IPS-18a (cell line): ENCODE results near the gene EXOC3L1.
A peak's percentile ranks its signal among the peaks of the same experiment; 100 is the strongest.

Source experiments
- H3K27ac ChIP-seq: one replicate; pipeline ENCODE4 v1.5.1; 2013; ENCODE audit warnings: low read length
- H3K27me3 ChIP-seq: one replicate; pipeline ENCODE4 v1.6.1; 2013; ENCODE audit warnings: mild to moderate bottlenecking, low read length; ENCODE audit not compliant: control insufficient read depth, insufficient read depth
- H3K36me3 ChIP-seq: one replicate; pipeline ENCODE4 v1.6.1; 2013; ENCODE audit warnings: low read depth, low read length; ENCODE audit not compliant: control insufficient read depth
- H3K4me1 ChIP-seq: one replicate; pipeline ENCODE4 v1.6.1; 2013; ENCODE audit warnings: low read depth, low read length; ENCODE audit not compliant: control insufficient read depth
- H3K4me3 ChIP-seq: one replicate; pipeline ENCODE4 v1.5.1; 2013; ENCODE audit warnings: low read length
- H3K9ac ChIP-seq: one replicate; pipeline ENCODE4 v1.6.1; 2013; ENCODE audit warnings: mild to moderate bottlenecking, low read length, moderate library complexity
- H3K9me3 ChIP-seq: one replicate; pipeline ENCODE4 v1.6.1; 2013; ENCODE audit warnings: low read depth, low read length; ENCODE audit not compliant: control insufficient read depth

The EXOC3L1 gene

GRCh38 chr16:67184453-67184994 is 5.4 kb downstream of the EXOC3L1 start:
- H3K9ac ChIP-seq, result no peak overlapping the region
- H3K27me3 ChIP-seq, result peaks cover 31% of the 10 kb centered on the region
- peaks cover 3% of the 10 kb centered on the region for H3K4me1 ChIP-seq
- H3K4me3 ChIP-seq, result peak overlapping the region; percentile 71
- H3K27ac ChIP-seq, result no peak overlapping the region
- no peaks in the 10 kb centered on the region for H3K36me3 ChIP-seq
- H3K9me3 ChIP-seq, result no peaks in the 10 kb centered on the region

GRCh38 chr16:67183627-67184452 is 6.1 kb downstream of the EXOC3L1 start, which contains the start of gene MATCAP1:
Gene MATCAP1 (minus strand): TSS chr16:67183963. CDS start chr16:67180610, 3,353 bp downstream.
- Histone ChIP-seq H3K9me3 (no peaks in the 10 kb centered on the region), H3K27me3 (peaks cover 38% of the 10 kb centered on the region), H3K9ac (peak within 1 kb of the TSS; percentile 83), H3K4me3 (peak within 1 kb of the TSS; percentile 71), H3K36me3 (no peaks in the 10 kb centered on the region), H3K27ac (peak within 1 kb of the TSS; percentile 78), H3K4me1 (peaks cover 3% of the 10 kb centered on the region)

- H3K27me3 ChIP-seq, result peaks cover 42% of the 10 kb centered on the region
- H3K4me1 ChIP-seq, result peaks cover 3% of the 10 kb centered on the region
- peak overlapping the region; percentile 71 for H3K4me3 ChIP-seq
- no peak overlapping the region for H3K27ac ChIP-seq
- H3K36me3 ChIP-seq, result no peaks in the 10 kb centered on the region
- H3K9ac ChIP-seq, result peak overlapping the region; percentile 83
- no peaks in the 10 kb centered on the region for H3K9me3 ChIP-seq
These were observed 6.7 kb downstream of the EXOC3L1 start for GRCh38 chr16:67183284-67183626.

- Histone ChIP-seq H3K9ac (no peak overlapping the region), H3K4me1 (peaks cover 3% of the 10 kb centered on the region), H3K9me3 (no peaks in the 10 kb centered on the region), H3K27me3 (peaks cover 49% of the 10 kb centered on the region), H3K36me3 (no peaks in the 10 kb centered on the region), H3K4me3 (peak overlapping the region; percentile 71), H3K27ac (no peak overlapping the region)
These were observed 7.6 kb downstream of the EXOC3L1 start for GRCh38 chr16:67182288-67182687.

- Histone ChIP-seq H3K9ac (no peak overlapping the region), H3K27me3 (peaks cover 56% of the 10 kb centered on the region), H3K4me1 (peaks cover 3% of the 10 kb centered on the region), H3K4me3 (no peak overlapping the region), H3K36me3 (no peaks in the 10 kb centered on the region), H3K9me3 (no peaks in the 10 kb centered on the region), H3K27ac (no peak overlapping the region)
These were observed 8.6 kb downstream of the EXOC3L1 start for GRCh38 chr16:67181346-67181745.

GRCh38 chr16:67180166-67180565 is 9.8 kb downstream of the EXOC3L1 start:
- Histone ChIP-seq H3K27ac (no peak overlapping the region), H3K4me3 (no peak overlapping the region), H3K4me1 (no peaks in the 10 kb centered on the region), H3K36me3 (no peaks in the 10 kb centered on the region), H3K9me3 (no peaks in the 10 kb centered on the region), H3K9ac (no peak overlapping the region), H3K27me3 (peaks cover 56% of the 10 kb centered on the region)

- H3K27ac ChIP-seq, result no peak overlapping the region
- H3K4me1 ChIP-seq, result no peaks in the 10 kb centered on the region
- no peak overlapping the region for H3K9ac ChIP-seq
- H3K4me3 ChIP-seq, result no peak overlapping the region
- H3K9me3 ChIP-seq, result no peaks in the 10 kb centered on the region
- no peaks in the 10 kb centered on the region for H3K36me3 ChIP-seq
- H3K27me3 ChIP-seq, result peaks cover 56% of the 10 kb centered on the region
These were observed 10.4 kb downstream of the EXOC3L1 start for GRCh38 chr16:67179421-67180080.

GRCh38 chr16:67177743-67178699 is 11.9 kb downstream of the EXOC3L1 start:
- H3K27me3 ChIP-seq, result peaks cover 65% of the 10 kb centered on the region
- H3K4me3 ChIP-seq, result peak overlapping the region; percentile 52
- H3K4me1 ChIP-seq, result peaks cover 7% of the 10 kb centered on the region
- H3K36me3 ChIP-seq, result no peaks in the 10 kb centered on the region
- H3K9ac ChIP-seq, result peak overlapping the region; percentile 4
- no peak overlapping the region for H3K27ac ChIP-seq
- no peaks in the 10 kb centered on the region for H3K9me3 ChIP-seq

GRCh38 chr16:67176662-67177061 is 13.3 kb downstream of the EXOC3L1 start:
- Histone ChIP-seq H3K27ac (no peak overlapping the region), H3K9me3 (no peaks in the 10 kb centered on the region), H3K36me3 (no peaks in the 10 kb centered on the region), H3K9ac (no peak overlapping the region), H3K27me3 (peaks cover 78% of the 10 kb centered on the region), H3K4me3 (no peak overlapping the region), H3K4me1 (peaks cover 7% of the 10 kb centered on the region)

- Histone ChIP-seq H3K4me3 (peak overlapping the region; percentile 57), H3K27me3 (peaks cover 93% of the 10 kb centered on the region), H3K9me3 (no peaks in the 10 kb centered on the region), H3K4me1 (peaks cover 12% of the 10 kb centered on the region), H3K9ac (no peak overlapping the region), H3K36me3 (no peaks in the 10 kb centered on the region), H3K27ac (no peak overlapping the region)
These were observed 15.2 kb downstream of the EXOC3L1 start for GRCh38 chr16:67174706-67175231.
